Naive thymus-derived CD8-positive, alpha-beta T cell (primary cell): ENCODE data around the gene TUBGCP2. TPM values are rescaled to one million over a fixed set of nuclear protein-coding genes. Genes with fewer than 3 reads are reported as not detected.

Experiments used
- ATAC-seq, 2 donors: fragments of 150-1000 bp; cut with Tn5 transposase in 1 of 2; sonication (Bioruptor Pico), chemical (Tn5 transposase) in 1 of 2; 1 replicate in 1 of 2; 2 replicates in 1 of 2; pipeline ENCODE4 v1.10.0; 2021; ENCODE audit warnings: mild to moderate bottlenecking in 2 of 2, moderate library complexity in 2 of 2
- POLR2A ChIA-PET: fragments of 350-600 bp; sonication (Branson Sonifier 250); formaldehyde crosslinking; loops from one replicate; lab custom pipeline; 2021; ENCODE audit warnings: antibody characterized with exemption; lab: Charles Lee
- DNase-seq, 10 donors: peaks; one replicate each; pipeline versions ENCODE4 v3.0.0 to v3.0.0-alpha.2; 2020 to 2022
- H3K27ac Mint-ChIP-seq, 10 donors: one replicate each; pipeline ENCODE4 v1.8.0; 2020 to 2022; ENCODE audit warnings: mild to moderate bottlenecking in 10 of 10, mixed read lengths in 10 of 10, moderate library complexity in 4 of 10, inconsistent platforms in 1 of 10
- H3K27me3 Mint-ChIP-seq, 5 donors: one replicate each; pipeline ENCODE4 v1.8.0; 2021 to 2022; ENCODE audit warnings: mixed read lengths in 5 of 5
- H3K36me3 Mint-ChIP-seq, 3 donors: one replicate each; pipeline ENCODE4 v1.8.0; 2020 to 2022; ENCODE audit warnings: mixed read lengths in 3 of 3, mild to moderate bottlenecking in 2 of 3, inconsistent platforms in 1 of 3
- H3K4me1 Mint-ChIP-seq, 4 donors: one replicate each; pipeline ENCODE4 v1.8.0; 2021 to 2022; ENCODE audit warnings: mixed read lengths in 4 of 4
- H3K4me3 Mint-ChIP-seq, 10 donors: one replicate each; pipeline ENCODE4 v1.8.0; 2020 to 2022; ENCODE audit warnings: mild to moderate bottlenecking in 10 of 10, mixed read lengths in 10 of 10, moderate library complexity in 6 of 10, inconsistent platforms in 1 of 10
- H3K9me3 Mint-ChIP-seq, 9 donors: one replicate each; pipeline ENCODE4 v1.8.0; 2020 to 2022; ENCODE audit warnings: mixed read lengths in 9 of 9, mild to moderate bottlenecking in 3 of 9, inconsistent platforms in 1 of 9, moderate library complexity in 1 of 9
- polyA plus RNA-seq, 3 donors: library from polyadenylated mRNA; unstranded; fragments of 300-500 nt; fragmentation: Illumina TruSeq; gene quantifications; one replicate each; pipeline ENCODE4 v1.2.3, GENCODE V29; 2021
- total RNA-seq, 8 experiments: library from RNA in 2 of 8; stranded (reverse) in 2 of 8; gene quantifications; one replicate each; pipeline ENCODE4 v1.2.3 and lab custom pipeline; 2021 to 2026

TUBGCP2 gene
- total and polyA plus RNA-seq, 5 experiments from 2014 or later = 24.7 to 72.9 (median 35.6) TPM

DNA sequence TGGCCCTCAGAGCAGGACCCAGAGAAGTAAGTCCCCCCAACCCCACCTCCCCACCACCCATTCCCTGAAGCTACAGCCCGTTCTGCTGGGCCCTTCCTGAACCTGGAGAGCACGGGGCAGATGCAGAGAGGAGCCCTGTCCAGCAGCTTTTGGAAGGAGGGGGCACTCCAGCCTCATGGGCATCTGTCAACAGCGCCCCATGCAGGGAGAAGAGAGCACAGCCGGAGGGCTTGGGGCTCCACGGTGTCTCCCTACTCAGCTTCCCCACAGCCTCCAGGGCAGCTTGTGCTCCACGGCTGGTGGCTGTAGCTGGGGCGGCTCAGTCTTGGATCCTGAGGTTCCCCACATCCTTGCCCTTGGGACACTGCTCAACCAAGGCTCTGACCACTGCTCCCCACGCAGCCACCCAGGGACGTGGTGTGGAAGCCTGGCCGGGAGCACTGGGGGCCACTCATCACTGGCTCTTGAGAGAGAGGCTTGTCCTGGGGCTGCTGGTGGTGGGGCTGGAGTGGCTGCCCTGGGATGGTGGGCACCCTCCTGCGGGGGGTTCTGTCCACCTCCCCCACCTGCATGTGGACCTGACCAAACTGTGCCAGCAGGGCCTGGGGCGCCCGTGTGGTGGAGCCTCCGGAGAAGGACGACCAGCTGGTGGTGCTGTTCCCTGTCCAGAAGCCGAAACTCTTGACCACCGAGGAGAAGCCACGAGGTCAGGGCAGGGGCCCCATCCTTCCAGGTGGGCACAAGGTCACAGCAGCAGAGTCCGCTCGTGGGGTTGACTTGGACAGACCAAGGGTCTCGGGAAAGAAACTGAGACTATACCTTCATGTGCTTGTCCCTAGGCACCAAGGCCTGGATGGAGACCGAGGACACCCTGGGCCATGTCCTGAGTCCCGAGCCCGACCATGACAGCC is 43.0 kb upstream of the TUBGCP2 start:
- no peak for ATAC-seq
- Mint-ChIP-seq H3K27ac (no peak overlapping the region), H3K4me1 (peaks cover 5 to 16% (median 7%) of the 10 kb centered on the region in 4 donors), H3K36me3 (no peaks in the 10 kb centered on the region), H3K4me3 (no peak overlapping the region), H3K9me3 (no peaks in the 10 kb centered on the region), H3K27me3 (peaks cover 3 to 10% (median 5%) of the 10 kb centered on the region in 5 donors)
- POLR2A ChIA-PET = interaction anchor here (1.0 kb wide), 1 partner anchor 8 kb away, joined by 12 read pairs; no protein-coding TSS in a partner anchor
- DNase-seq = no peak

DNA sequence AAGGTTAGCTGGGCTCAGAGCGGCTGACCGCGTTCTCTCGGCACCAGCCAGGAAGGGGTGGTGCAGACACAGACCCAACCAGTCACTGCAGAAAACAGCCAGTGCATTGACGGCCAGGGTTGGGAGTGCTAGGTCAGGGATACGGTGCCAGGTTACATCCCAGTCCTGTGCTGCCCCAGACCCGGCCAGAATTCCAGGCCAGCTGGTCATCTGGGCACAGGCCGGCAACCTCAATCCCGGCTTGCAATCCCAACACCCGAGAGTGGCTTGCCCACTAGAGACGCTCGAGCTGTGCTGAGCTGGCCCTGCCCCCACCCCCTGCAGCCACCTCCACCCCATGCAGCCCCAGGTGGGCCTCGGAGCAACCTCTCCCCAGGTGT is 42.3 kb upstream of the TUBGCP2 start:
- ATAC-seq = no peak
- Mint-ChIP-seq H3K36me3 (no peaks in the 10 kb centered on the region), H3K4me1 (peaks cover 2 to 17% (median 3%) of the 10 kb centered on the region in 4 donors), H3K27me3 (peaks cover 3 to 17% (median 5%) of the 10 kb centered on the region in 5 donors), H3K27ac (no peak overlapping the region), H3K9me3 (no peaks in the 10 kb centered on the region), H3K4me3 (no peak overlapping the region)
- no peak for DNase-seq
- POLR2A ChIA-PET = no interaction called here

DNA sequence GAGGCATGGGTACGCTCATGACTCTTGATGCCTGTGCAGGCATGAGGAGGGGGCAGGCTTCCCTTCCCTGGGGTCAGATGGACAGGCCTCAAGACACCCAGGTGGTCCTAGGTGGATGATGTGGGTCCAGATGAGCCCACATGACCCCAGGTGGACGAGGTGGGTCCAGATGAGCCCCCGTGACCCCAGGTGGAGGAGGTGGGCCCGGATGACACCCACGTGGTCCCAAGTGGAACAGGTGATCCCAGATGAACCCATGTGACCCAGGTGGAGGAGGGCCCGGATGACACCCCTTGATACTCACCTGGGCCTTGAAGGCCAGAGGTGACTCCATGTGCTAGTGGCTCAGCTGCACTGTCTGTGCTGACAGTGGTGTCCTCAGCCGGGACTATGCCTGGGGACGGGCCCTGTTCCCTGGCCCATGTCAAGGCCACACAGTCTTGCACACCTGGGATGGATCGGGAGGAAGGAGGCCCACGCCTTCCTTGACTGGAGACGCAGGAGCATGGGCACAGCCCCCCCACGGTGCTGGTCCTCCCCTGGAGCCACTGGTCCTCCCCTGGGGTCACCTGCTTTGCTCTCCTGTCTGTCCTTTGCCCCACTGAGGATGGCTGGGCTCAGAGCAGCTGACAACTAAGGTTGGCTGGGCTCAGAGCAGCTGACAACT is 41.7 kb upstream of the TUBGCP2 start:
- no peak overlapping the region for H3K4me3 Mint-ChIP-seq
- no peaks in the 10 kb centered on the region for H3K36me3 Mint-ChIP-seq
- H3K27ac Mint-ChIP-seq = no peak overlapping the region
- POLR2A ChIA-PET = no interaction called here
- ATAC-seq = no peak
- H3K4me1 Mint-ChIP-seq = peaks cover 0 to 21% (median 3%) of the 10 kb centered on the region in 4 donors
- H3K9me3 Mint-ChIP-seq = peaks cover 0 to 1% (median 0%) of the 10 kb centered on the region in 9 donors
- no peak for DNase-seq
- peaks cover 6 to 23% (median 10%) of the 10 kb centered on the region in 5 donors for H3K27me3 Mint-ChIP-seq

DNA sequence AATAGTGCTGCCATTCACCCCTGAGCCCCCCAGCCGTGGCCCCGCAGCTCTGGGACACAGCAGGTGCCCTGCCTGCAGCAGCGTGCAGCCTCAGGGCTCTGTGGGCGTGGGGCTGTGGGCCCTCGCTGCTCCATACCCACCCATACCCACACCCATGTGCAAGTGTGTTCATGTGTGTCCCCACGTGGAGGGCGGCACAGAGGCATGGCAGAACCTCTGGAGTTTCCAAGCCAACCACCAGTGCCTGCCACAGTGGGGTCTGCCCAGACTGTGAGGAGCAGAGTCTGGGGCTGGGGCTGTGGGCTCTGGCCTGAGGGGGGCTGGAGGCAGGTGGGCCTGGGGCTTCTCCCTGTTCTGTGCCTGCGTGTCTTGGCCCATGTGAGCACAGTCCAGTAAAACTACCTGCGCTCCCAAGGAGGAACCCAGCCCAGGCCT is 40.9 kb upstream of the TUBGCP2 start:
- no peak for ATAC-seq
- peaks cover 11 to 31% (median 13%) of the 10 kb centered on the region in 5 donors for H3K27me3 Mint-ChIP-seq
- POLR2A ChIA-PET = no interaction called here
- no peak for DNase-seq
- H3K36me3 Mint-ChIP-seq = no peaks in the 10 kb centered on the region
- H3K4me3 Mint-ChIP-seq = no peak overlapping the region
- H3K9me3 Mint-ChIP-seq = peaks cover 0 to 2% (median 0%) of the 10 kb centered on the region in 9 donors
- H3K4me1 Mint-ChIP-seq = peaks cover 0 to 21% (median 3%) of the 10 kb centered on the region in 4 donors
- H3K27ac Mint-ChIP-seq = no peak overlapping the region

DNA sequence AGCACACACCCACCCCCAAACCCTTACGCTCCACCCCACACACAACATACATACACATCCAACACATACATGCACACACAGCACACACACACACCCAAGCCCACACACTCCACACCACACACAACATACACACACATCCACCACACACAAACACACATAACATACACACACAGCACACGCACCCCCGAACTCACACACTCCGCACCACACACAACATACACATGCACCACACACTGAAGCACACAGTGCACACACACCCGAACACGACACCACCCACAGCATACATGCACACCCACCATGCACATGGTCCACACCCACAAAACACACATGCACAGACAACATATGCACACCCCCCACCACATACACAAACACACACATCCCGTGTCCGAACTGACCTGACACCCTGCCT is 40.5 kb upstream of the TUBGCP2 start:
- peak overlapping the region in 1 of 10 donors; percentile 2 for H3K27ac Mint-ChIP-seq
- no peaks in the 10 kb centered on the region for H3K36me3 Mint-ChIP-seq
- peaks cover 0 to 2% (median 0%) of the 10 kb centered on the region in 9 donors for H3K9me3 Mint-ChIP-seq
- DNase-seq = no peak
- H3K27me3 Mint-ChIP-seq = peaks cover 13 to 35% (median 14%) of the 10 kb centered on the region in 5 donors
- POLR2A ChIA-PET = no interaction called here
- peaks cover 0 to 21% (median 3%) of the 10 kb centered on the region in 4 donors for H3K4me1 Mint-ChIP-seq
- no peak for ATAC-seq
- H3K4me3 Mint-ChIP-seq = no peak overlapping the region

DNA sequence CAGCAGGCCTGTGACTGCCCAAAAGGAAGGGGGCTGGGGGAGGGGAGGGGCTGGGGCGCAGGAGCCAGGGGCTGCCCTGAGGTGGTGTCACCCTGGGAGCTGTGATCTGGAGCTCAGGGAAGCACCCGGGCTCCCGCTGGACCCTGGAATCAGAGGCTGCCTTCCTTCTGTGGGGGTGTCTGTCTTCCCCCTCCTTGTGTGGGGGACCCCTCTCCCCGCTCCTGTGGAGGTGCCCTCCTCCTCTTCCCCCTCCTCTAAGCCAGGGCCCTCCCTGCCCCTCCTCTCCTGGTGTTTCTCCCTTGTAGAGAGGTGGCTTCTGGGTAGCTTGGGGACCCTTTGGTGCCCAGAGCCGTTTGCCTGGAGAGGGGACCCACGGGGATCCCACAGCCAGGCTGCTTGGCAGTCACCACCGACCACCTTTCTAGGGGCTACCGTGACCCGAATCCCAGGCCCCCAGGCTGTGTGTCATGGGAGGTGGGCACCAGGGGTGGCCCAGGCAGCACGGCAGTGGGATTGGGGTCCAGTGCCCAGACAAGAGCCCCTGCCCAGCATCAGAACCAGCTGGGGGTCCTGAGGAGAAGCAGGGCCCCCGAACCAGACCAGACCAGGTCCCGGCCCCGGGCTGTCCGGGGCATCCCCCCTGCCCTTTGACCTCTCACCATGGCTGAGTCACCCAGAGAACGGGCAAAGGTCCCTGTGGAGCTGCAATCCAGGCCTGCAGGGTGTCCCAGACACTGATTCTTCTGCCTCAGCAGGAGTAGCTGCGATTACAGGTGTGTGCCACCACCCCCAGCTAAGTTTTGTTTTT is 39.2 kb upstream of the TUBGCP2 start:
- ATAC-seq (no peak), DNase-seq (no peak)
- Mint-ChIP-seq H3K27ac (no peak overlapping the region), H3K36me3 (no peaks in the 10 kb centered on the region), H3K4me1 (peaks cover 0 to 24% (median 3%) of the 10 kb centered on the region in 4 donors), H3K27me3 (peaks cover 18 to 48% (median 21%) of the 10 kb centered on the region in 5 donors), H3K9me3 (peaks cover 0 to 2% (median 0%) of the 10 kb centered on the region in 9 donors), H3K4me3 (no peak overlapping the region)
- POLR2A ChIA-PET = interaction anchor here (0.6 kb wide), 1 partner anchor 532 kb away, joined by 4 read pairs; no protein-coding TSS in a partner anchor

DNA sequence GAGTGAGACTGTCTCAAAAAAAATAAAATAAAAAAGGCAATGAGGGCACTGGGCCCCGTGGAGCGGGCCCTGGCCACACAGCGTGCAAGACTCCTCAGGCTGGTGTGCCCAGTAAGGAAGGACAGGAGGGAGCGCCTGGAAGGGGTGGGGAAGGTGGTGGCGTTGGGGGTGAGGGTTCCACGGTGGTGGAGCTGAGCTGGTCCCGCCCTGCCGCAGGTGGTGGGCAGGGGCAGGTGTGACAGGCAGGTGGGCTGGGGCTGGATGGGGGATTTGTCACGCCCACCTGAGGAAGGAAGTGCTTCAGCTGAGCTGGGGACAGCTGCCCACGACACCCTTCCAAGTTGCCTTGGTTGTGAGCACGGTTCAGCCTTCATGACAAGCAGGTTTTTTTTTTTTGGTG is 37.7 kb upstream of the TUBGCP2 start:
- H3K27me3 Mint-ChIP-seq = peaks cover 23 to 55% (median 27%) of the 10 kb centered on the region in 5 donors
- H3K36me3 Mint-ChIP-seq = no peaks in the 10 kb centered on the region
- DNase-seq (no peak), ATAC-seq (no peak)
- POLR2A ChIA-PET = interaction anchor here (0.7 kb wide), 1 partner anchor 43 kb away, joined by 3 read pairs; no protein-coding TSS in a partner anchor
- peaks cover 0 to 24% (median 3%) of the 10 kb centered on the region in 4 donors for H3K4me1 Mint-ChIP-seq
- H3K4me3 Mint-ChIP-seq = peak overlapping the region in 1 of 10 donors; percentile 34
- H3K27ac Mint-ChIP-seq = peak overlapping the region in 2 of 10 donors; percentile 38 to 71
- H3K9me3 Mint-ChIP-seq = peaks cover 0 to 2% (median 0%) of the 10 kb centered on the region in 9 donors

DNA sequence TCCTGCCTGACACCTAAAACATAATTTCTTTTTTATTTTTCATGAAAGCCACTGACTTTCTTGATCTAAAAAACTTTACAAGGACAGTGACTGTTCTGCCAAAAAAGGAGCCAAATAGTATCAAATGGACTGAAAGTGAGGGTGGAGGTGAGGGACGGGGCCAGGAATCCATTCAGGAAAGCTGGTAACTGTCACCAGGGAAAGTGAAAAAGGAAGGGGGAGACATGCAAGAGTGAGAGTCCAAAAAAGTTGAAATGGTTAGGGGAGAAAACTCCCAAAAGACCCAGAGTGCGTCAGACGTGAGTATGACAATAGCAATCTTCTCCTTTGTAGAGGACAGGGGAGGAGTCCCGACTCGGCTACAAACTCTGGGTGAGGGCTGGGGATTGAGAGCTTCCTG is 35.6 kb upstream of the TUBGCP2 start:
- H3K4me3 Mint-ChIP-seq = no peak overlapping the region

DNA sequence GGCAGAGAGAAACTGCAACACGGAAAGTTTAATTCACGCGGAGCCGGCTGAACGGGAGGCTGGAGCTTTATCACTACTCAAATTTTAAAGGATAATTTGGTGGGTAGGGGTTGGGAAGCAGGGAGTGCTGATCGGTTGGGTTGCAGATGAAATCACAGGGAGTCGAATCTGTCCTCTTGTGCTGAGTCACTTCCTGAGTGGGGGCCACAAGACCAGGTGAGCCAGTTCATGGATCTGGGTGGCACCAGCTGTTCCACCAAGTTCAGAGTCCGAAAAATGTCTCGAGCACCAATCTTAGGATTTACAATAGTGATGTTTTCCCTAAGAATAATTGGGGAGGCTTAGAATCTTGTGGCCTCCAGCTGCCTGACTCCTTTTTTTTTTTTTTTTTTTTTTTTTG is 34.9 kb upstream of the TUBGCP2 start:
- POLR2A ChIA-PET = interaction anchor here (0.7 kb wide), 1 partner anchor 9 kb away, joined by 12 read pairs; no protein-coding TSS in a partner anchor
- H3K4me1 Mint-ChIP-seq = peaks cover 0 to 14% (median 0%) of the 10 kb centered on the region in 4 donors
- H3K36me3 Mint-ChIP-seq = no peaks in the 10 kb centered on the region
- H3K27ac Mint-ChIP-seq = no peak overlapping the region
- ATAC-seq (no peak), DNase-seq (no peak)
- H3K27me3 Mint-ChIP-seq = peaks cover 19 to 46% (median 24%) of the 10 kb centered on the region in 5 donors
- H3K4me3 Mint-ChIP-seq = no peak overlapping the region
- H3K9me3 Mint-ChIP-seq = peaks cover 0 to 2% (median 0%) of the 10 kb centered on the region in 9 donors

More for the DNA sequence above, 35.6 kb upstream of the TUBGCP2 start:
- POLR2A ChIA-PET = interaction anchor here (0.7 kb wide), 1 partner anchor 8 kb away, joined by 12 read pairs; no protein-coding TSS in a partner anchor
- Mint-ChIP-seq H3K9me3 (peaks cover 0 to 2% (median 0%) of the 10 kb centered on the region in 9 donors), H3K36me3 (no peaks in the 10 kb centered on the region), H3K27me3 (peaks cover 23 to 51% (median 27%) of the 10 kb centered on the region in 5 donors), H3K4me1 (peaks cover 0 to 17% (median 2%) of the 10 kb centered on the region in 4 donors), H3K27ac (no peak overlapping the region)
- DNase-seq (no peak), ATAC-seq (no peak)

DNA sequence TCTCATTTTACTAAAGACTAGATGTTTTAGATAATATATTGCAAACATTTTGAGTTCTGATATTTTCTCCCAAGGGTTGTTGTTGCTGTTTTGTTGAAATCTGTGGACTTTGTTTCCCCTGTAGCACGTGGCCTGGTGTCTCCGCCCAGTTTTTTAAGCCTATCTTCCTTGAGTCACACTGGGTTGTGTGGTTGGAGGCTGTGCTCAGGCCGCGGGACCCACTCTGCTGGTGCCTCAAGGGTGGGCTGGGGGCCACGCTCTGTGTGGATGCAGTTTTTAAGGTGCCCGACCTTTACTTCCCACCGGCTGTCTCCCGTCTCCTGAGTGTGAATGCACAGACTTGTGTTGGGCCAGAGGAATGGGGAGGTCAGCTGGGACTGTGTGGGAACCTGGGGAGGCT is 34.3 kb upstream of the TUBGCP2 start:
- peaks cover 19 to 46% (median 24%) of the 10 kb centered on the region in 5 donors for H3K27me3 Mint-ChIP-seq
- H3K36me3 Mint-ChIP-seq = no peaks in the 10 kb centered on the region
- ATAC-seq = no peak
- peaks cover 0 to 14% (median 0%) of the 10 kb centered on the region in 4 donors for H3K4me1 Mint-ChIP-seq
- POLR2A ChIA-PET = no interaction called here
- no peak overlapping the region for H3K27ac Mint-ChIP-seq
- no peak for DNase-seq
- H3K4me3 Mint-ChIP-seq = no peak overlapping the region
- H3K9me3 Mint-ChIP-seq = peaks cover 0 to 2% (median 0%) of the 10 kb centered on the region in 9 donors

DNA sequence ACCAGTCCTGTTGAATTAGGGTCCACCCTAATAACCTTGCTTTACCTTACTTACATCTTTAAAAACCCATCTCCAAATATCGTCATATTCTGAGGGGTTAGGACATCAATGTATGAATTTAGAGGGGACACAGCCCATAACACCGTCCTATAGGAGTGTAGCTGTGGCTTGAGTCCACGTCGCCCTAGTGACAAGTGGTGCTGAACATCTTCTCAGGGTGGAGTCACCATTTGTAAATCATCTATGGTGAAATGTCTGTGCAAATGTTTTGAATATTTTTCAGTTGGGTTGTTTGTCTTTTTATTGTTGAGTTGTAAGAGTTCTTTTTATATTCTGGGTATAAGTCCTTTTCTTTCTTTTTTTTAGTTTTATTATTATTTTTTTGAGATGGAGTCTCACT is 33.3 kb upstream of the TUBGCP2 start:
- Mint-ChIP-seq H3K4me3 (no peak overlapping the region), H3K4me1 (peaks cover 0 to 14% (median 0%) of the 10 kb centered on the region in 4 donors), H3K36me3 (no peaks in the 10 kb centered on the region), H3K9me3 (peaks cover 0 to 2% (median 0%) of the 10 kb centered on the region in 9 donors), H3K27me3 (peaks cover 19 to 46% (median 24%) of the 10 kb centered on the region in 5 donors), H3K27ac (peak overlapping the region in 1 of 10 donors; percentile 68)
- POLR2A ChIA-PET = no interaction called here
- DNase-seq (no peak), ATAC-seq (no peak)
